C4-2B (cell line): ENCODE results near the gene SLC35G4.
"Not testable (repeated sequence)": the region's sequence is repeated elsewhere in the genome, so short reads cannot be mapped to it uniquely, and the experiment has no call there.

Source experiments
- CTCF ChIP-seq: fragments of 450-650 bp; conservative IDR thresholded peaks from 2 replicates; pipeline ENCODE4 v1.5.1; 2017; ENCODE audit warnings: mild to moderate bottlenecking
- ZFX ChIP-seq: fragments of 450-650 bp; IDR thresholded peaks from 2 replicates; pipeline ENCODE4 v1.6.1; 2017

GRCh38 chr18:11647310-11647709 lies 37.9 kb downstream of the SLC35G4 start:
- TF ChIP-seq CTCF, ZFX: not testable (repeated sequence)
